MM.1S (cell line): ENCODE measurements around the gene OR8J3.

Experiments
- DNase-seq: peaks from one replicate; pipeline ENCODE4 v3.0.0-alpha.2; 2015
- H2AFZ ChIP-seq: fragments of 300-600 bp; sonication (generic); 2 replicates; pipeline ENCODE4 v1.6.0; 2016; ENCODE audit warnings: antibody characterized with exemption, low read length
- H3F3A ChIP-seq: fragments of 300-600 bp; sonication (generic); 2 replicates; pipeline ENCODE4 v1.6.1; 2016; ENCODE audit warnings: mild to moderate bottlenecking, antibody characterized with exemption, low read length, moderate library complexity, mixed read lengths; ENCODE audit not compliant: insufficient read depth
- H3K27ac ChIP-seq: fragments of 300-600 bp; sonication (generic); 2 replicates; pipeline ENCODE4 v1.5.1; 2016; ENCODE audit warnings: mild to moderate bottlenecking, low read length
- H3K27me3 ChIP-seq: fragments of 300-600 bp; sonication (generic); replicated peaks from 2 replicates; pipeline ENCODE4 v1.6.0; 2016; ENCODE audit warnings: low read length; ENCODE audit not compliant: insufficient read depth
- H3K36me3 ChIP-seq: fragments of 300-600 bp; sonication (generic); replicated peaks from 2 replicates; pipeline ENCODE4 v1.6.1; 2016; ENCODE audit warnings: mild to moderate bottlenecking, low read length, mixed read lengths; ENCODE audit not compliant: insufficient read depth
- H3K4me1 ChIP-seq: fragments of 300-600 bp; sonication (generic); 2 replicates; pipeline ENCODE4 v1.6.1; 2016; ENCODE audit warnings: low read length, mixed read lengths
- H3K4me2 ChIP-seq: fragments of 300-600 bp; sonication (generic); 2 replicates; pipeline ENCODE4 v1.6.0; 2016; ENCODE audit warnings: low read depth, low read length
- H3K4me3 ChIP-seq: fragments of 300-600 bp; sonication (generic); 2 replicates; pipeline ENCODE4 v1.5.1; 2016; ENCODE audit warnings: low read length, mixed read lengths
- H3K79me2 ChIP-seq: fragments of 300-600 bp; sonication (generic); 2 replicates; pipeline ENCODE4 v1.6.1; 2016; ENCODE audit warnings: mixed run types, low read length, mixed read lengths
- H3K9ac ChIP-seq: fragments of 300-600 bp; sonication (generic); 2 replicates; pipeline ENCODE4 v1.6.1; 2016; ENCODE audit warnings: low read length, mixed read lengths
- H3K9me2 ChIP-seq: fragments of 300-600 bp; sonication (generic); replicated peaks from 2 replicates; pipeline ENCODE4 v1.6.1; 2016; ENCODE audit warnings: mild to moderate bottlenecking, low read length, mixed read lengths; ENCODE audit not compliant: insufficient read depth
- H3K9me3 ChIP-seq: fragments of 300-600 bp; sonication (generic); replicated peaks from 2 replicates; pipeline ENCODE4 v1.6.1; 2016; ENCODE audit warnings: mild to moderate bottlenecking, low read length, mixed read lengths; ENCODE audit not compliant: insufficient read depth
- H4K20me1 ChIP-seq: fragments of 300-600 bp; sonication (generic); 2 replicates; pipeline ENCODE4 v1.6.1; 2016; ENCODE audit warnings: mild to moderate bottlenecking, low read length, moderate library complexity, mixed read lengths; ENCODE audit not compliant: insufficient read depth
- EZH2 ChIP-seq: fragments of 300-600 bp; sonication (generic); optimal IDR thresholded peaks from 2 replicates; pipeline ENCODE3; 2017; ENCODE audit warnings: low read depth, mild to moderate bottlenecking, antibody characterized with exemption, low read length, mixed read lengths
- EZH2phosphoT487 ChIP-seq: fragments of 300-600 bp; sonication (generic); IDR thresholded peaks from 2 replicates; pipeline ENCODE4 v1.6.1; 2018; ENCODE audit warnings: antibody characterized with exemption, low read length
- TF ChIP-seq, protein P1 (sequence below): fragments of 300-600 bp; sonication (generic); IDR thresholded peaks from 2 replicates; pipeline ENCODE4 v1.5.1; 2016; ENCODE audit warnings: antibody characterized with exemption, low read length, mixed read lengths

The OR8J3 gene

DNA sequence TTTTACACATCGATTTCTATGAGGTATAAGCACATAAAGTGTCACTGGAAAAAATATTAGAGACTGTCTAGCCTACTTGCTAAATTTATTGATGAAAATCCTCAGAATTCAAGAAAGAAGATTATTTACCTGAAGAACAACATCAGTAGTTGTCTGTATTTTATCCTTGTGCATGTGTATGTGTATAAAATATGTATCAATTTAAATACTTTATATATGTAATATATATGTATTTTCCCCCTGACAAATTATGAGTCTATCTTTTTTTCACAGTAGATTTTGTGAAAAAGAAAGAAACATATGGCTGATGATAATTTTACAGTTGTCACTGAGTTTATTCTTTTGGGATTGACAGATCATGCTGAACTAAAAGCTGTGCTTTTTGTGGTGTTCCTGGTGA lies 36.3 kb upstream of the OR8J3 start, which contains the start of gene OR5J2:
Gene OR5J2 (plus strand): TSS at position 301 of the 400 bp plus-strand sequence. CDS start 0 bp downstream, at position 301.
- H3K9me3 ChIP-seq = no peaks in the 10 kb centered on the region
- H3K4me3 ChIP-seq = no peak within 1 kb of the TSS
- no peaks in the 10 kb centered on the region for H3K27me3 ChIP-seq
- H4K20me1 ChIP-seq = no peaks in the 10 kb centered on the region
- no peak within 1 kb of the TSS for H3K4me2 ChIP-seq
- H3K79me2 ChIP-seq = no peaks in the 10 kb centered on the region
- H3F3A ChIP-seq = no peaks in the 10 kb centered on the region
- no peaks in the 10 kb centered on the region for H3K4me1 ChIP-seq
- no peak within 1 kb of the TSS for H2AFZ ChIP-seq
- no peaks in the 10 kb centered on the region for H3K9me2 ChIP-seq
- DNase-seq = no peak
- no peak within 1 kb of the TSS for H3K9ac ChIP-seq
- H3K27ac ChIP-seq = no peak within 1 kb of the TSS
- TF ChIP-seq EZH2 (no peak), EZH2phosphoT487 (no peak)
- TF ChIP-seq, protein P1, sequence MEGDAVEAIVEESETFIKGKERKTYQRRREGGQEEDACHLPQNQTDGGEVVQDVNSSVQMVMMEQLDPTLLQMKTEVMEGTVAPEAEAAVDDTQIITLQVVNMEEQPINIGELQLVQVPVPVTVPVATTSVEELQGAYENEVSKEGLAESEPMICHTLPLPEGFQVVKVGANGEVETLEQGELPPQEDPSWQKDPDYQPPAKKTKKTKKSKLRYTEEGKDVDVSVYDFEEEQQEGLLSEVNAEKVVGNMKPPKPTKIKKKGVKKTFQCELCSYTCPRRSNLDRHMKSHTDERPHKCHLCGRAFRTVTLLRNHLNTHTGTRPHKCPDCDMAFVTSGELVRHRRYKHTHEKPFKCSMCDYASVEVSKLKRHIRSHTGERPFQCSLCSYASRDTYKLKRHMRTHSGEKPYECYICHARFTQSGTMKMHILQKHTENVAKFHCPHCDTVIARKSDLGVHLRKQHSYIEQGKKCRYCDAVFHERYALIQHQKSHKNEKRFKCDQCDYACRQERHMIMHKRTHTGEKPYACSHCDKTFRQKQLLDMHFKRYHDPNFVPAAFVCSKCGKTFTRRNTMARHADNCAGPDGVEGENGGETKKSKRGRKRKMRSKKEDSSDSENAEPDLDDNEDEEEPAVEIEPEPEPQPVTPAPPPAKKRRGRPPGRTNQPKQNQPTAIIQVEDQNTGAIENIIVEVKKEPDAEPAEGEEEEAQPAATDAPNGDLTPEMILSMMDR = no peak
- no peaks in the 10 kb centered on the region for H3K36me3 ChIP-seq

DNA sequence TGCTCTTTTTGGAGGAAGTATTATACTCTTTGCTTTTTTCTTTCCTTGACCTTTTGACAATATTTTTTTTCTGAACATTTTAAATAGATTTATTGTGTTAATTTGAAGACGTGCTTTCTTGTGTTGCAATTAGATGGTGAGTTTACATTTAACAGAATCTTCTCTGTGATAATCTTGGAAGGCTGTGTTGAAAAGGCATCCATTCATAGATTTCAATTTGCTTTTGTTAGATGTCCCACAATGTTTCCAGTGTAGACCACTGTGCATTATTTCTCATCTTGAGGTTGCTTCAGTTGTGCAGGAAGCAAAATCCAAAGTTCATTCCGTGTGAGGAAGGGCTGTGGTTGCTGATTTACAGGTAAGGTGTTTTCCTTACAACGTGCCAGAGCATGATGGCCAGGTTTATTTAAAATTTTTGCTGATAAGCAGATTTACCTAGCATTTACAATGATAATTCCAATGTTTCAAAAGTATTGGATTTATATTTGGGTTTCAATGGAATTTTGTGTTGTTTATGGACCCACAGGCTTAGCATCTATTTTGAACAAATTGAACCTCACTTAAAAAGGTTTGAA lies 32.3 kb upstream of the OR8J3 start:
- Histone ChIP-seq H3K4me1 (no peaks in the 10 kb centered on the region), H2AFZ (no peak overlapping the region), H3K9ac (no peak overlapping the region), H3F3A (no peaks in the 10 kb centered on the region), H3K27ac (no peak overlapping the region), H3K79me2 (no peaks in the 10 kb centered on the region), H3K9me2 (no peaks in the 10 kb centered on the region), H3K4me2 (no peak overlapping the region), H4K20me1 (no peaks in the 10 kb centered on the region), H3K27me3 (no peaks in the 10 kb centered on the region), H3K9me3 (no peaks in the 10 kb centered on the region), H3K36me3 (no peaks in the 10 kb centered on the region), H3K4me3 (no peak overlapping the region)
- TF ChIP-seq EZH2 (no peak), EZH2phosphoT487 (no peak)
- TF ChIP-seq, protein P1 = no peak
- DNase-seq = no peak

DNA sequence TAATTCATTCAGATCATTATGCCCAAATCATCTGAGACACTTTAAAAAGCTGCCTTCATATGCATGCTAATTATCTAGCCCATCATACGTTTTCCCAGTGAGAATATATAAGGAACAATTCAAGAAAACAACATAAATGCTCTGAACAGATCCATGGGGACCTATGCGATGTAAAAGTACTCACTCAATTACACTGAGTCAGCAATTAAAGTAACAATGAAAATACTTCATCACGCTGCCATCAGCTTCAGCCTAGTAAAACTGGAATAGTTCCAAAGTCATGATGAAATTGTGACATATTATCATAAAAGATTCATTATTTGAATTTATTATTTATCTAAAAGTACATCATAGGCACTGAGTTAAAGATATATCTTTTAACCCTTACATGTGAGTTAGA lies 23.8 kb upstream of the OR8J3 start:
- H3K4me3 ChIP-seq = no peak overlapping the region
- no peaks in the 10 kb centered on the region for H3K4me1 ChIP-seq
- no peaks in the 10 kb centered on the region for H3K27me3 ChIP-seq
- no peaks in the 10 kb centered on the region for H3K36me3 ChIP-seq
- no peak overlapping the region for H2AFZ ChIP-seq
- H4K20me1 ChIP-seq = no peaks in the 10 kb centered on the region
- H3K79me2 ChIP-seq = no peaks in the 10 kb centered on the region
- H3K9ac ChIP-seq = no peak overlapping the region
- no peak overlapping the region for H3K27ac ChIP-seq
- H3K9me3 ChIP-seq = no peaks in the 10 kb centered on the region
- no peaks in the 10 kb centered on the region for H3F3A ChIP-seq
- no peak for TF ChIP-seq EZH2
- no peak for DNase-seq
- no peaks in the 10 kb centered on the region for H3K9me2 ChIP-seq
- H3K4me2 ChIP-seq = no peak overlapping the region

DNA sequence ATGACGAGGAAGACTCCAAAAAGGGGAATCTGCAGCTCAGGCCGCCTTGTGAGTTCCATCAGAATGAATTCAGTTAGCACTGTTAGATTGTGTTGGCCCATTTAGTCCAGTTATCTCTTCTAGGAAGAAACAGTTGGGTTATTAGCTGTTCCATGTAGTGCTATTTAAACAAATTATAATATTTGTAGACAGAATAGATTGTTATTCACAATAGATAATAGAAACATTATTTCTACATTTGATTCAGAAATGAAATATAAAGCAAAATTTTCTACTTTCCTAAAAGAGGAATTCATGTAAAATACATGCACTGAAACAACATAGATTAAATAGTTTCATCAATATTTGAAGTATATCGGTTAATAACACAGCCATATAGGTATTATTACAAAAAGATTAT lies 20.2 kb upstream of the OR8J3 start, which contains the start of gene OR8K5:
Gene OR8K5 (minus strand): TSS at position 101 of the 400 bp plus-strand sequence. CDS start 0 bp downstream, at position 101.
- no peaks in the 10 kb centered on the region for H3K9me3 ChIP-seq
- H3K4me2 ChIP-seq = no peak within 1 kb of the TSS
- no peaks in the 10 kb centered on the region for H3K9me2 ChIP-seq
- no peaks in the 10 kb centered on the region for H3K79me2 ChIP-seq
- H3K36me3 ChIP-seq = no peaks in the 10 kb centered on the region
- H3K27me3 ChIP-seq = no peaks in the 10 kb centered on the region
- no peak within 1 kb of the TSS for H2AFZ ChIP-seq
- H3F3A ChIP-seq = no peaks in the 10 kb centered on the region
- no peak within 1 kb of the TSS for H3K27ac ChIP-seq
- H3K4me3 ChIP-seq = no peak within 1 kb of the TSS
- H3K9ac ChIP-seq = no peak within 1 kb of the TSS
- H4K20me1 ChIP-seq = no peaks in the 10 kb centered on the region
- TF ChIP-seq EZH2 (no peak), EZH2phosphoT487 (no peak)
- TF ChIP-seq, protein P1 = no peak
- no peaks in the 10 kb centered on the region for H3K4me1 ChIP-seq
- DNase-seq = no peak
